H9 (cell line): Measurements from ENCODE around the gene IFITM1. TPM values are rescaled to one million over a fixed set of nuclear protein-coding genes. Genes with fewer than 3 reads are reported as not detected.

Experiments used
- DNase-seq: peaks from one replicate; pipeline ENCODE4 v3.0.0-alpha.2; 2017
- H2AFZ ChIP-seq: one replicate; pipeline ENCODE4 v1.6.1; 2013; ENCODE audit warnings: mild to moderate bottlenecking, low read length, control low read depth, moderate library complexity
- H2AK5ac ChIP-seq: 2 replicates; pipeline ENCODE4 v1.6.1; 2013; ENCODE audit warnings: low read length, control low read depth, mixed read lengths; ENCODE audit not compliant: insufficient read length
- H2BK120ac ChIP-seq: one replicate; pipeline ENCODE4 v1.6.1; 2013; ENCODE audit warnings: low read depth, mild to moderate bottlenecking, low read length, control low read depth, inconsistent platforms; ENCODE audit not compliant: poor library complexity, severe bottlenecking
- H2BK12ac ChIP-seq: 2 replicates; pipeline ENCODE4 v1.6.1; 2013; ENCODE audit warnings: low read length, control low read depth, mixed read lengths, low read depth; ENCODE audit not compliant: insufficient read length
- H2BK15ac ChIP-seq: 2 replicates; pipeline ENCODE4 v1.6.1; 2013; ENCODE audit warnings: low read depth, low read length, control low read depth
- H2BK20ac ChIP-seq: one replicate; pipeline ENCODE4 v1.6.1; 2013; ENCODE audit warnings: low read depth, mild to moderate bottlenecking, low read length, control low read depth, inconsistent platforms; ENCODE audit not compliant: poor library complexity, severe bottlenecking
- H2BK5ac ChIP-seq: 2 replicates; pipeline ENCODE4 v1.6.1; 2013; ENCODE audit warnings: low read length, control low read depth, mixed read lengths; ENCODE audit not compliant: insufficient read length
- H3K14ac ChIP-seq: 2 replicates; pipeline ENCODE4 v1.6.1; 2013; ENCODE audit warnings: low read length, control low read depth; ENCODE audit not compliant: insufficient read depth
- H3K18ac ChIP-seq: 2 replicates; pipeline ENCODE4 v1.6.1; 2013; ENCODE audit warnings: low read depth, mild to moderate bottlenecking, mixed read lengths, low read length, control low read depth; ENCODE audit not compliant: insufficient read length
- H3K23ac ChIP-seq: 2 replicates; pipeline ENCODE4 v1.6.1; 2013; ENCODE audit warnings: low read length, control low read depth, mixed read lengths, low read depth; ENCODE audit not compliant: insufficient read length
- H3K23me2 ChIP-seq: 2 replicates; pipeline ENCODE4 v1.6.1; 2013; ENCODE audit warnings: low read depth, mild to moderate bottlenecking, mixed read lengths, low read length, control low read depth; ENCODE audit not compliant: insufficient read length, poor library complexity, severe bottlenecking
- H3K27ac ChIP-seq: 2 replicates; pipeline ENCODE4 v1.5.1; 2013; ENCODE audit warnings: low read length, control low read depth, mixed read lengths, low read depth; ENCODE audit not compliant: insufficient read length
- H3K27me3 ChIP-seq: 2 replicates; pipeline ENCODE4 v1.6.1; 2013; ENCODE audit warnings: low read length, control low read depth, inconsistent platforms; ENCODE audit not compliant: insufficient read depth
- H3K4ac ChIP-seq: 2 replicates; pipeline ENCODE4 v1.6.1; 2013; ENCODE audit warnings: low read depth, mild to moderate bottlenecking, control low read depth, inconsistent platforms, low read length, moderate library complexity
- H3K4me1 ChIP-seq: 2 replicates; pipeline ENCODE4 v1.6.1; 2013; ENCODE audit warnings: low read length, control low read depth, inconsistent platforms; ENCODE audit not compliant: insufficient read depth
- H3K4me2 ChIP-seq: 2 replicates; pipeline ENCODE4 v1.6.1; 2013; ENCODE audit warnings: low read length, control low read depth, mixed read lengths; ENCODE audit not compliant: insufficient read length, insufficient read depth
- H3K56ac ChIP-seq: 2 replicates; pipeline ENCODE4 v1.6.1; 2013; ENCODE audit warnings: low read depth, mild to moderate bottlenecking, mixed read lengths, low read length, control low read depth; ENCODE audit not compliant: insufficient read length
- H3K79me1 ChIP-seq: 2 replicates; pipeline ENCODE4 v1.6.1; 2013; ENCODE audit warnings: low read depth, mild to moderate bottlenecking, moderate library complexity, low read length, control low read depth, inconsistent platforms; ENCODE audit not compliant: insufficient read depth, poor library complexity, severe bottlenecking
- H3K79me2 ChIP-seq: 2 replicates; pipeline ENCODE4 v1.6.1; 2013; ENCODE audit warnings: low read length, control low read depth, inconsistent platforms; ENCODE audit not compliant: insufficient read depth
- H3K9ac ChIP-seq: 2 replicates; pipeline ENCODE4 v1.6.1; 2013; ENCODE audit warnings: low read length, control low read depth, mixed read lengths; ENCODE audit not compliant: insufficient read length; ENCODE audit errors: extremely low read depth
- H3K9me3 ChIP-seq: one replicate; pipeline ENCODE4 v1.6.1; 2013; ENCODE audit warnings: low read depth, low read length, inconsistent platforms; ENCODE audit not compliant: control insufficient read depth
- H3T11ph ChIP-seq: one replicate; pipeline ENCODE4 v1.6.1; 2013; ENCODE audit warnings: mild to moderate bottlenecking, low read length, control low read depth, inconsistent platforms
- H4K20me1 ChIP-seq: one replicate; pipeline ENCODE4 v1.6.1; 2013; ENCODE audit not compliant: control insufficient read depth, insufficient read length, insufficient read depth
- H4K5ac ChIP-seq: 2 replicates; pipeline ENCODE4 v1.6.1; 2013; ENCODE audit warnings: low read depth, mild to moderate bottlenecking, mixed read lengths, low read length, control low read depth; ENCODE audit not compliant: insufficient read length
- H4K8ac ChIP-seq: replicated peaks from 2 replicates; pipeline ENCODE4 v1.6.1; 2013; ENCODE audit warnings: low read length, control low read depth, mixed read lengths, low read depth; ENCODE audit not compliant: insufficient read length
- H4K91ac ChIP-seq: 2 replicates; pipeline ENCODE4 v1.6.1; 2013; ENCODE audit warnings: low read depth, mild to moderate bottlenecking, moderate library complexity, mixed read lengths, low read length, control low read depth; ENCODE audit not compliant: insufficient read length
- H3K27ac Mint-ChIP-seq, 3 experiments: 2 replicates in 2 of 3; 3 replicates in 1 of 3; pipeline ENCODE4 v1.8.0; 2020 to 2021; ENCODE audit warnings: mixed read lengths in 3 of 3, mild to moderate bottlenecking in 1 of 3, moderate library complexity in 1 of 3
- H3K27me3 Mint-ChIP-seq: 2 replicates; pipeline ENCODE4 v1.8.0; 2021; ENCODE audit warnings: low read depth, mild to moderate bottlenecking, moderate library complexity, mixed read lengths
- H3K36me3 Mint-ChIP-seq, 3 experiments: 2 replicates in 2 of 3; 3 replicates in 1 of 3; pipeline ENCODE4 v1.8.0; 2020 to 2021; ENCODE audit warnings: low read depth in 3 of 3, mixed read lengths in 3 of 3; ENCODE audit not compliant: insufficient read depth in 1 of 3
- H3K4me1 Mint-ChIP-seq, 2 experiments: 2 replicates each; pipeline ENCODE4 v1.8.0; 2020; ENCODE audit warnings: mixed read lengths in 2 of 2
- H3K4me3 Mint-ChIP-seq, 2 experiments: 2 replicates in 1 of 2; 3 replicates in 1 of 2; pipeline ENCODE4 v1.8.0; 2020 to 2021; ENCODE audit warnings: mild to moderate bottlenecking in 2 of 2, mixed read lengths in 2 of 2, moderate library complexity in 1 of 2
- H3K9me3 Mint-ChIP-seq, 2 experiments: 2 replicates in 1 of 2; 3 replicates in 1 of 2; pipeline ENCODE4 v1.8.0; 2020; ENCODE audit warnings: mild to moderate bottlenecking in 2 of 2, mixed read lengths in 2 of 2, moderate library complexity in 1 of 2
- WGBS: extraction: QIAGEN DNeasy Blood & Tissue Kit; methylation state at CpG from one replicate; pipeline ENCODE4 v1.1.7; 2013; ENCODE audit warnings: missing lambda C conversion rate, low lambda C conversion rate, mixed read lengths; ENCODE audit not compliant: insufficient read length; ENCODE audit errors: extremely low coverage; 5-methylcytosine and 5-hydroxymethylcytosine counted together
- total RNA-seq: library from RNA; stranded (reverse); gene quantifications from 2 replicates; pipeline ENCODE4 v1.2.1, GENCODE V29; 2021
- TF ChIP-seq, protein P1 (sequence below): fragments of 200-600 bp; sonication (generic); conservative IDR thresholded peaks from 3 replicates; pipeline ENCODE4 v1.8.0; 2021; ENCODE audit warnings: antibody characterized with exemption, mild to moderate bottlenecking

The IFITM1 gene
- total RNA-seq, 1 experiment from 2014 or later = 500 TPM

DNA sequence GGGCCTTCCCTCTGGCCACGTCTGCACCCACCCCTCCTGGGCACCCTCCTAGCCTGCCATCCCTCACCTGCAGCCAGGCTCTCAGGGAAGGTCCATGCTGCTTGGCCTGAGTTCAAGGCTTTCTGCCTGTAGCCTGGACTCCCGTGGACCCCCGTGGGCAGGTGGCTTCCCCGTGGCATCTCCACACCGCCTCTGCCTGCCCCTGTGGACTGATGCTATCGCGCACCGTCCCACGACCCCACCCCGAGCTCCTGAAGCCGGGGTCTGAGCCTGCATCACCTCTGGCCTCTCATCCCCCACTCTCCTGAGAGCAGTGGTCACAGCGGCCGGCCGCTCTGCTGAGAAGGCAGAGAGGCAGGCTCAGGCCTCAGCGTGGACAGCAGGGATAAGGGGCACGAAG, 19.1 kb upstream of the IFITM1 start:
- Histone ChIP-seq H2BK15ac (no peak overlapping the region), H4K20me1 (no peaks in the 10 kb centered on the region), H3K23ac (no peak overlapping the region), H3K79me1 (no peaks in the 10 kb centered on the region), H3K27ac (no peak overlapping the region), H2BK120ac (no peak overlapping the region), H3K9ac (no peak overlapping the region), H4K91ac (no peak overlapping the region), H2BK20ac (no peak overlapping the region), H3K18ac (no peak overlapping the region), H3K27me3 (no peaks in the 10 kb centered on the region), H2AFZ (no peak overlapping the region), H3K56ac (no peak overlapping the region), H3K4me1 (no peaks in the 10 kb centered on the region), H3K4me2 (no peak overlapping the region), H3K79me2 (no peaks in the 10 kb centered on the region), H2AK5ac (no peak overlapping the region), H4K5ac (no peak overlapping the region), H3K9me3 (no peaks in the 10 kb centered on the region), H3K14ac (no peak overlapping the region), H4K8ac (no peak overlapping the region), H3K23me2 (no peaks in the 10 kb centered on the region), H3T11ph (no peak overlapping the region), H3K4ac (no peak overlapping the region), H2BK5ac (no peak overlapping the region), H2BK12ac (no peak overlapping the region)
- no peaks in the 10 kb centered on the region for H3K27me3 Mint-ChIP-seq
- TF ChIP-seq, protein P1, sequence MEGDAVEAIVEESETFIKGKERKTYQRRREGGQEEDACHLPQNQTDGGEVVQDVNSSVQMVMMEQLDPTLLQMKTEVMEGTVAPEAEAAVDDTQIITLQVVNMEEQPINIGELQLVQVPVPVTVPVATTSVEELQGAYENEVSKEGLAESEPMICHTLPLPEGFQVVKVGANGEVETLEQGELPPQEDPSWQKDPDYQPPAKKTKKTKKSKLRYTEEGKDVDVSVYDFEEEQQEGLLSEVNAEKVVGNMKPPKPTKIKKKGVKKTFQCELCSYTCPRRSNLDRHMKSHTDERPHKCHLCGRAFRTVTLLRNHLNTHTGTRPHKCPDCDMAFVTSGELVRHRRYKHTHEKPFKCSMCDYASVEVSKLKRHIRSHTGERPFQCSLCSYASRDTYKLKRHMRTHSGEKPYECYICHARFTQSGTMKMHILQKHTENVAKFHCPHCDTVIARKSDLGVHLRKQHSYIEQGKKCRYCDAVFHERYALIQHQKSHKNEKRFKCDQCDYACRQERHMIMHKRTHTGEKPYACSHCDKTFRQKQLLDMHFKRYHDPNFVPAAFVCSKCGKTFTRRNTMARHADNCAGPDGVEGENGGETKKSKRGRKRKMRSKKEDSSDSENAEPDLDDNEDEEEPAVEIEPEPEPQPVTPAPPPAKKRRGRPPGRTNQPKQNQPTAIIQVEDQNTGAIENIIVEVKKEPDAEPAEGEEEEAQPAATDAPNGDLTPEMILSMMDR = no peak
- H3K4me1 Mint-ChIP-seq = peaks cover 18 to 26% of the 10 kb centered on the region in 2 experiments
- no CpG with 5 or more reads among the region's 16 CpGs for WGBS
- no peak overlapping the region for H3K4me3 Mint-ChIP-seq
- DNase-seq = no peak
- no peak overlapping the region for H3K27ac Mint-ChIP-seq
- H3K36me3 Mint-ChIP-seq = peaks cover 19 to 40% (median 23%) of the 10 kb centered on the region in 3 experiments
- no peaks in the 10 kb centered on the region for H3K9me3 Mint-ChIP-seq
